ENCODE measurements around the gene KCTD18.

The KCTD18 gene
- total RNA-seq, result 19.3 to 32.8 reads per million in 2 donors

GRCh38 chr2:200509612-200510433 is at the start of gene KCTD18:
TSS of gene KCTD18 (minus strand) at chr2:200510068. CDS start at chr2:200507016, 3,052 bp downstream.
- DNase-seq, result peak; percentile 89

- no peak for DNase-seq
These were observed 30.9 kb upstream of the KCTD18 start for GRCh38 chr2:200540793-200541192.

GRCh38 chr2:200538139-200538538 is 28.3 kb upstream of the KCTD18 start:
- DNase-seq, result no peak

GRCh38 chr2:200534572-200534971 is 24.7 kb upstream of the KCTD18 start:
- DNase-seq, result no peak

- no peak for DNase-seq
These were observed 23.9 kb upstream of the KCTD18 start for GRCh38 chr2:200533754-200534153.

- no peak for DNase-seq
These were observed 18.4 kb upstream of the KCTD18 start for GRCh38 chr2:200528228-200528627.

- DNase-seq, result peak; percentile 91
These were observed 16.2 kb upstream of the KCTD18 start, which contains the start of gene SGO2 for GRCh38 chr2:200525882-200526651. TSS of gene SGO2 (plus strand) at chr2:200526207. CDS start at chr2:200532976, 6,769 bp downstream.

GRCh38 chr2:200525551-200525881 is 15.6 kb upstream of the KCTD18 start:
- no peak for DNase-seq

GRCh38 chr2:200525066-200525465 is 15.2 kb upstream of the KCTD18 start:
- DNase-seq, result no peak

GRCh38 chr2:200523604-200524003 is 13.7 kb upstream of the KCTD18 start:
- DNase-seq, result no peak

GRCh38 chr2:200523158-200523557 is 13.3 kb upstream of the KCTD18 start:
- no peak for DNase-seq

- no peak for DNase-seq
These were observed 5.3 kb upstream of the KCTD18 start for GRCh38 chr2:200515155-200515554.

- DNase-seq, result no peak
These were observed 645 bp downstream of the KCTD18 start for GRCh38 chr2:200509235-200509611.

GRCh38 chr2:200507179-200507578 is 2.7 kb downstream of the KCTD18 start:
- no peak for DNase-seq

GRCh38 chr2:200506679-200507078 is 3.2 kb downstream of the KCTD18 start:
- DNase-seq, result no peak

GRCh38 chr2:200502196-200502595 is 7.7 kb downstream of the KCTD18 start:
- no peak for DNase-seq

- no peak for DNase-seq
These were observed 11.3 kb downstream of the KCTD18 start for GRCh38 chr2:200498402-200499162.

- no peak for DNase-seq
These were observed 13.2 kb downstream of the KCTD18 start for GRCh38 chr2:200496696-200497095.

GRCh38 chr2:200494048-200494447 is 15.8 kb downstream of the KCTD18 start:
- DNase-seq, result no peak

- no peak for DNase-seq
These were observed 17.2 kb downstream of the KCTD18 start for GRCh38 chr2:200492656-200493055.

- DNase-seq, result no peak
These were observed 19.9 kb downstream of the KCTD18 start for GRCh38 chr2:200490001-200490400.

GRCh38 chr2:200488169-200488568 is 21.7 kb downstream of the KCTD18 start:
- no peak for DNase-seq

- no peak for DNase-seq
These were observed 23.3 kb downstream of the KCTD18 start for GRCh38 chr2:200486529-200486928.
